ENCODE measurements around the gene FGF9.

The FGF9 gene

DNA sequence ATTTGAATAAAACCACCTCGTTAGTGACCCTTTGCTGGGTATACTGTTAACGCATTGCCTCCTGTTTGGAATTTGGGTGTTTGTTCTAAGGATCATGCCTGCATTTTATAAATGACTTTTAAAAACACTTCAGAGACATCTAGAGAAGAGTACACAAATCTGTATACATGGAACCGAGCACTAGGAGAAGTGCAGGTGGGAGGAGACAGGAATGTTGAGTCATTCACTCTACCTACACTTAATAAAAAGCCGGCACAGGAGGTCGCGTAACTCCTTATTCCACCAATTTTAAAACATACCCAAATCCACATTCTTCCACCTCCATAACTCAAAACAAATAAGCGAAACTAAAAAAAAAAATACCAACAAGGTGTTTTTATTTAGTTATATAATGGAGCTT lies 48.6 kb downstream of the FGF9 start:
- DNase-seq: no peak

DNA sequence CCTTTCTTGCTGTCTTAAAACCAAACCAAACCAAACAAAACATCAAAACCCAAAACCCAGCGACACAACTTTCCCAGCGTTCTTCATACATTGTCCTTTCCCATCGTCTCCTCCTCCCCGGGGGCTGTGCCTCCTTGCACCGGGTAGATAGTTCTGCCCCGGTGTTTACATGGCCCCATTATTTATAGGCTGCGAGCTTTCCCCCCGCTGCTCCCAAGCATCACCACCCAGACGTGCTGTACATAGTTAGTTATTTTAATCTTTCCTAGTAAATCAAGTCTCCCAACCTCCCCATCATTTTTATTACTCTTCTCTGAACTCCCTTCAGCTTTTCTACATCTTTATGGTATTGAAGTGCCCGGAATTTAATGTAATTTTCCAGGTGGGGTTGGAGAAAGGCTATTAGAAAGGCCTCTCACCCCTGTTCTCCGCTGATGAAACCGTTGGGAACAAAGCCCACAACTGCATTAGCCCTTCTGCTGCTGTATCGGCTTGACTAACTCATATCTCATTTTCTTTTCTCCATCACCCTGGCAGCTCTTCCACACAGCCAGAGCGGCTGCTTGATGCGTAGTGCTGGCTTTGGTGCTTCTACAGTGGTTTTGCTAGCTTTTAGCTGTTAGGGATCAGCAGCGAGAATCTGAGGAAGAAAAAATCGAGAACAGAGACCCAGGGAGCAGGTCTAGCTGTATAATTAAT lies 53.1 kb downstream of the FGF9 start:
- no peak for DNase-seq

DNA sequence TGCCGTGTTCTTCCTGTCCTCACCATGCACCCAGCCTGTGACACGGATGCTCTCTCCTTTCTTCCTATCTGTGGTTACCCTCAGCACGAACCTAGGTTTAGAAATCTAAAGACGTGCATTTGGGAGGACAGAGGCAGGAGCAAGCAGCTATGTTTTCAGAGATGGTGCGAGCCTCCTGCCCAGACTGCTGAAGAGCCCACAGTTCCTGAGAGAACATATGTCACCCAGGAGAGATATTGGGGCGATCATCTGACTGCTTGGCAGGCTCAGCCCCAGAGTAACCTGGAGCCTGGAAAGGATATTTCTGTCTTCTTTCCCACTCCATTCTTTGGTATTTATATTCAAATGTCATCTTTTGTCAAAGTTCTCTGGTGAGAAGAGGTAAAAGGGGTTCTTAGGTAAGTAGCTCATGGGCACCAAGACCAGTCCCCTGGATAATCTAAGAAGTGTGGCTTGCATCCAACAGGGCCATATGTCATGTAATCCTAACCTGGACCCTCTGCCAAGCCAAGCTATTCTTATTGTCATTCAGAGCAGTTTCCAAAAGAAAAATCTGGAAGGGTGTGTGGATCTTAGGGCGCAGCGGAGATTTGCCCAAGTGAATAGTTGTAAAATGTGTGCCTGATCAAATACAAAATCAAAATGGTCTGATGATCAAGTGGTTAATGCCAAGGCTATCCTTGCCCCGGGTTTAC lies 59.5 kb downstream of the FGF9 start:
- DNase-seq: no peak

DNA sequence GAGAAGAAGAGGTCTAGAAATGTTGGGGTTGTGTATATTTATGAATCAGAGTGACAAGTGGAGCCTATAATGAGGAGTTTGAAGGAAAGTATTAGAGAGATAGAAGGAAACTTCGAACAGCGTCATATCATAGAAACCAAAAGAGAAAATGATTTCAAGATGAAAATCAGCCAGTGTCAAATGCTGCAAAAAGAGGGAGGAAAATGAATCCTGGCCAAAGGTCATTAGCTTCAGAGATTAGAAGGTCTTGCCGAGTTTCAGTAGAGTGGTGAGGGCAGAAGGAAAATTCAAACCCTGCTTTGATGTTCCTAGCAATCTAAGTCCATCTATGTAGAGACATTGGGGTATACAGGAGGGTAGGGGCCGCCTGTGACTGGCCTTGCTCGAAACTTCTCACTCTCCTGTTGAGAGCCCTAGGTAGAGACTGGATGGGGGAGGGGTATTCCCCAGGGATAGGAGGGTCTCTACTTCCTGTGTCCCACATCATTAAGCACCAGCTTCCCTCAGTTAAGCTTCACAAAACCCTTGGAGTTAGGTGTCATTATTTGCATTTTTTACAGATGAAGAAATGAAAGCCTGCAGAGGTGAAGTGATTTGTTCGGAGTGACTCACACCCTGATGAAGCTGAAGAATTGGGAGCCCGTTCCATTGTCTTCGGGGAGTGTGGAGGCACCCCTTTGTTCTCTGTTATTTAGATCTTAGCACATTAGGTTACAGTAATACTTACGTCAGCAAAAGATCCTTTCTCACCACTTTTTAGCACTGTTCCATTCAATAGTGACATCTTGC lies 62.8 kb downstream of the FGF9 start:
- DNase-seq: no peak

DNA sequence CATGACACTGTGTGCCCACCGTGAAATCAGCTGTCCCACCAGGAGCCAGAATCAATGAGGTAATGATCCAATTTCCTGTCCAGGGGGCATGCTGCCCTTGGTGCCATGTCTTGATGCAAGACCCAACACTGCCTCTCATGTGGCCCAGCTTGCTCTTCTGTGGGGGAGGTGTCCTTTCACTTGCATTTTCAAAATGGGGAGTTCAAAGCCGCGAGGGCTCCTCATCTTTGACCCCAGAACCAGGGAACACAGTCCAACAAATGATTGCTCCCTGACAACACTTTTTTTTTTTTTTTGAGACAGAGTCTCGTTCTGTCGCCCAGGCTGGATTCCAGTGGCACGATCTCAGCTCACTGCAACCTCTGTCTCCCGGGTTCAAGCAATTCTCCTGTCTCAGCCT lies 64.1 kb downstream of the FGF9 start:
- DNase-seq: no peak

DNA sequence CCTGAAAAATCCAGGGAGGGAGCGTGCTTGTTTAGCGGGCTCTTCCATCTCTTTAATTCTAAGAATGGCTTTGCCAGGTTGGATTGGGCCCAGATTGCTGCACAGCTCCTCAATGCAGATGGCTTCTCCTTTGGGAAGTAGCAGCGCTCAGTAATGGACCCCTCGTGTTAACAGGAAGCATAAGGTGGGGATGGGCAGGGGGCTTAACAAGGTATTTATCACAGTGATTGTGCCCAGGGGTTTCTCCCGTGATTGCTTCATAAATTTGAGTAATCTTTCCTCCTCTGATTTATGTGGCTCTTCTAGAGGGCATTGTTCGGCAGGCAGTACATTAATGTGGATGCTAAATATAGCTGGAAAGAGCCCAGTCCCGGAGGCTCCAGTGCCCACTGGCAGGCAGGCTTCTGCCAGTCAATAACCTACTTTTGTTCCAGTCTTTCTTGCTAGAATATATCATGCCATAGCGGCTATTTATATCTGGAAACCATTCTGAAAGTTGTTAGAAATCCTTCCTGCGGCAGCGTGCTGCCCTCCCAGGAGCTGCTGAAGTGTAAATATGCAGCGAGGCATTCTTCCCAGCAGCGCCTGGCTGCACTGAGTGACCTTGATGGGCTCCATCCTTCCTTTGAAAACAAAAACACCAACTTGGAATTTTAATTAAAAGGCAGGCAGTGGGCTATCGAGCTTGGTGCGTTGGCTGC lies 65.0 kb downstream of the FGF9 start:
- no peak for DNase-seq

DNA sequence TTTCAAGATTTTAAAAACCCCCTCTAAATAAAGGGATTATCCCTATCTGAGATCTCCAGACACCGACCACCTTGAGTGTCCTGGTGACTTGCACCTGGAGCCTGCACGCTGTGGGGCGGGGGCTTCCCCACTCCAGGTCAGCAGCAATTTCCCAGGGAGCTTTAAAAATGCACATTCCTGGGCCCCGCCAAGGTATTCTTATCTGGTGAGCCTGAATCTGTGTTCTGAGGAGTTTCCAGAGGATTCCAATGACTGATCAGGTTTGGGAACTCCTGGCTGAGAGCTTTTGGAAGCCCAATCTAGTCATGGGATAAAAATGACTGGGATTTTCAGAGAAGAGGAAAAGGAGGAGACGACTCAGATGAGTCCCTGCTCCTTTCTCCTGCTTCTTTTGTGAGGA lies 66.1 kb downstream of the FGF9 start:
- DNase-seq: no peak

DNA sequence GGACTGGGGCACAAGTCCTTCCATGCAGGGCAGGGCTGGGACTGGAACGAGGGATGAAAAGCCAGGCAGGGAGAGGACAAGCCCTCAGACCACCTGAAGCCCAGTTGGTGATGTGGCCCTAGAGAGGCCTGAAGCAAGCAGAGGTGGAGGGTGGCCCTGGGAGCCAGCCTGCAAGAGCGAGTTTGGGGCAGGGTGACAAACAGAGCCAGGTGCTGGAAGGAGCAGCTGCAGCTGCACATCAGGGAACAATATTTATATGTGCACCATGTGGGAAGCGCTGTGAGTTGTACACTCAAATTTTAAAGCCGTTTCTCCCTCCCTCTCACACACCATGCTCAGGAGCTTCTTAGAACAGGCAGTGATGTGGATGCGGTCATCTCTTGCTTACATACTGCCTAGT lies 67.8 kb downstream of the FGF9 start:
- DNase-seq: no peak

DNA sequence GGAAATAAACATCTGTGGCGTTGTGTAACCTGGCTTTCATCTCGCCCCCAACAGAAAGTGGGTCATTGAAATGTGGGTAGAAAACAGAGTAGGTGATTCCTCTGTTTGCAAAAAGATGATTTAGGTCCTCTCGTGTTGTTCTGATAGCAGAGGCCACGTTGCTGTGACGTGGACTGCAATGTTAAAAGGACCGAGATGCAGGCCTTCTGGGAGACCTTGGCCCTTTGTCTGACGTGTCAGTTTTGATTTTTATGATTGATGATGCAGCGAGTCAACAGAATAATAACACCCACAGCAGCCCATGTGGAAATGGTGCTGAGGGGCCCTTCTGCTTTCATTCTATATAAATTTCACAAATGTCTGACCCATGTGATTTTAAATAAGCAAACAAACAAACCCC lies 68.9 kb downstream of the FGF9 start:
- DNase-seq: no peak

DNA sequence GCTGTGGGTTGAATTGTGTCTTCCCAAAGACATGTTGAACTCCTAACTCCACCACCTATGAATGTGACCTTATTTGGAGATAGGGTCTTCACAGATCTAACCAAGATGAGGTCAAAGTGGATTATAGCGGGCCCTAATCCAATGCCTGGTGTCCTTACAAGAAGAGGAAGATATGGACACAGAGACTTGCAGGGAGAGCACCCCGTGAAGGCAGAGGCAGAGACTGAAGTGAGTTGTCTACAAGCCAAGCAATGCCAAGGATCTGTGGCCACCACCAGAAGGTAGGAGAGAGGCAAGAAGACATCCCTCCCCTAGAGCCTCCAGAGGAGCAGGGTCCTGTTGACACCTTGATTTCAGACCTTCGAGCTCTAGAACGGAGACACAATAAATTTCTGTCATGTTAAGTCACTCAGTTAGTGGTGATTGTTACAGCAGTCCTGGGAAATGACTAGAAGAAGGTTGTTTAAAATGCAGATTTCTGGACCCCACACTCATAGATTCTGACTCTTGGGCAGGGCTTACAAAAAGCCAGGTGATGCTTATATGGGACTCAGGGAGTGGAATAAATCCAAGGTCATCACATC lies 70.6 kb downstream of the FGF9 start:
- DNase-seq: no peak

DNA sequence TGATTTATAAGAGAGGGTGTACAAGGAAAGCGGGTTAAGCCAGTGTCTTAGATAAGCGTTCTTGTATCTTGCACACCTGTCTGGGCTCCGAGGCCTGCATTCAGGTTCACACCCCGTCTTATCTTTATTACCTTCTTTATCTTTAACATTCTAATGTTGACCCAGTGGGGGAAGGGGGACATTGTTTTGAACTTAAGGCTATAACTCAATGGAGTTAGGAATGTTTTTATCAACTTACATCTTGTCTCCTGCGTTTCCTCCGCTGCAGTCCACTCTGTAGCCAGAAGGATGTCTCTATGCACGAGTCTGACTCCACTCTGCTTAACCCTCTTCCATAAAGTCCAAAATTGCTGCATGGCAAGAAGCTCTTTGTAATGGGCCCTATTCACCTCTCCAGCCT lies 71.2 kb downstream of the FGF9 start:
- no peak for DNase-seq

DNA sequence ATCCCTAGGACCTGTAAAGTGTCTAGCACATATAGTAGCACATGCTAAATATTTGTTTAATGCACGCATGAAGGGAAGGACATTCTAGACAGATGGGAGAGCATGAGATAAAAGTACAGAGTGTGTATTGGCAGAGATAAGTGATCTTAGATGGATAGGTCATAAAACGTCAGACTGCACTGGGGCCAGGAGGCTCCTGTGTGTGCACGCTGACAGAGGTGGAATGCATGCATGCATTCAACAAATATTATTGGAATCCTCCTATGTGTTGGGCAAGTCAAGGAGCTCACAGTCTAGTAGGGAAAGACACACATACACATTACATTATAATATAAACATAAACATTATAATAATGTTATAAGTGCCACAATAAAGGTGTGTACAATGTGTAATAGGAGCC lies 73.3 kb downstream of the FGF9 start:
- DNase-seq: no peak

DNA sequence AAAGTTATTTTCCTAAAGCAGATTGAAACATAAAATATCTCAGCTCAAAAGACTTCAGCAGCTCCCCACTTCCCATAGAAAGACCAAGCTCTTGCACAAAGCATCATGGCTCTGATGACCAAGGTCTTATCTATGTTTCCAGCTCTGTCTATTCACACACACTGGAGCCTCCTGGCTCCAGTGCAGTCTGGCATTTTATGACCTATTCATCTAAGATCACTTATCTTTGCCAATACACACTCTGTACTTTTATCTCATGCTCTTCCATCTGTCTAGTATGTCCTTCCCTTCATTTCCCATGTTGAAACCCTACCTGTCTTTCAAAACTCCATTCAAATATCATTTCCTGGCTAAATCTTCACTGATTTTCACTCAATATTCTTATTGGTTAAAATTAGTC lies 74.4 kb downstream of the FGF9 start:
- DNase-seq: no peak

DNA sequence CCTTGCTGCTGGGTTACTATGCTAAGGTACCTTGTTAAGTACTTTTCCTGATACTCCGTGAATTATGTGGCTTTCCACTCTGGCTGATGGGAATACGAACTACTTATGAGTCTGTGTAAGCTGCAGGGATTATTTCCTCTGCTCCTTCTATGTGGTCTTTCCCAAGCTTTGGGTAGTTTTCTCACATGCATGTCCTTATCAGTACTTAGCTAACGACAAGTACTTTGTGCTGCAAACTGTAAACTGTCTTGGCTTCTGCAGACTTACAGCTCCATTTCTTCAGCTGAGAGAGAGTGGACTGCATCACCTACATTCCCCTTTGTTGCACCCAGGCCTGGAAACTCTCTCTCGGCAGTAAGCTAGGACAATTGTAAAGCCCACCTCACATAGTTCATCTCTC lies 76.6 kb downstream of the FGF9 start:
- no peak for DNase-seq

DNA sequence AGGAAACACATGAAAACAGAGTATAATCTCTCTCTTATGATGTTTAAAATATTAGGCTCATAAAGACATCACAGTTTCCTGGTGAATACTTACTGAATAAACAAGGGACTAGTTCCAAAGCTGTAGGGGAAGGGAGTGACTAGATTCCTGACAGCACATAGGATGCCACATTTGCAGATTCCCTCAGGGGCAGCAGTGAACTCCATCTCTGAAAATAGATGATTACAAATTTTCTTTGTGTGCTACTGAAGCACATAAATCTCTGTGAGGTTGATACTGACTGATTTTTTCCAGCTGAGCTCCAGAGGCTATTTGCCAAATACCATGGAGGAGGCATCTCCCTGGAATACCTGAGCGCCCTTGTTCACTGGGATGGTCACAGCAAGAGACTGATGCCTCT lies 77.3 kb downstream of the FGF9 start:
- no peak for DNase-seq

DNA sequence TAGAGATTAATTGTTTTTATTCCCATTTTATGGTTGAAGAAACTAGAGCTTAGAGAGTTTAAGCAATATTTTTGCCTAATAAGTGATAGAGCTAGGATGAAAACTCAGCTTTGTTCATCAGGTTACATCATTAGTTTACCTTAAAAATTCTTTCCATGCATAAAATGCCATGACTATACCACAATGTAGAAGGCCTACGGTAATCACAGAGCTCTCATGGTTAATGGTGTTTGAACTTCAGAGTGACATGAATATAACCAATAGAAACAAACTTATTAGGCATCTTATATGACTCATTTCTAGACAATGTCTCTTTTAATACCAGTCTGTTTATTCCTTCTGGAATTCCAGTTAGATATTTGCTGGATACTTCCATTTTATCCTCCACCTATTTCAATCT lies 78.5 kb downstream of the FGF9 start:
- DNase-seq: no peak

DNA sequence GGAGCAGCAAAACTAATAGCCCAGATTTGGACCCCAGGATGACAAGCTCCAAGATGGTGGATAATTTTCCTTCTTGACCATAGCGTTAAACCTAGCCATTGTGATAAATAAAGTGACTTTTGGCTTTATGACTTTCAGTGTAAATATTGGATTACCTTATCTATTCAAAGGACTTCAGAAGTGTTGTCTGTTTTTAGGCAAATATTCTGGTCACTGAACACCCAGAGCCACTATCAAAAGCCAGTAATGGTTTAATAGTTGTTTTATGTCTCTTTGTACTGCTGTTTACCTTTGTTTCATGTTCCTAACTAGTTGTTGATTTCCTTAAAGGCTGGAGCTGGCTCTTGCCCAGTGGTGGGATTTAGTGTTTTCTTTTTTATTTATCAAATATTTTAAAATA lies 81.6 kb downstream of the FGF9 start:
- no peak for DNase-seq

DNA sequence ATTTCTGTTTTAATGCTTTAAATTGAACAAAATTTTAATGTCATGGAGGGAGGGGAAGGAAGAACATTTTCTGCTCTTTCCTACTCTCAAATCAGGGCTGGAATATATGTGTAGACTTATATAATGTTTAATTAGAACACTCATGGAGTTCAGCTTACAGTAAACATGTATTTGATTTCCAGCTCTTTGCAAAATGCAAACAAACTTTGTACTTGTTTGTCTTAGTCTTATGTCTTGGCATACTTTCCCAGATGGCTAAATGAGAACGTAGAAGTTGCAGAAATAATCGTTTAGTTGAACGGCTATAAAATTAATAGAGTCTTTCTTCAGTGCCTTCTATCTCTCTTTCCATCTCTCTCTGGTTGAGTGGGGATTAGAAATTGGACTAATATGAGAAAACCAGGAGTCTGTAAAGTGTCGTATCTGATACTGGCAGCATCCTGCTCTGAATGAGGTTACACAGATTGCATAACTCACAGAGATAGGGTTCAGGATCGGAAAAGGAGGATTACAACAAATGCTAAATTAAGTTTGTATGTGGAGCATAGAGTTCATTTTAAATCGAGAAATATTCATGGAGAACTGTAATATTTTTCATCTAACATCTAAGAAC lies 82.3 kb downstream of the FGF9 start:
- DNase-seq: no peak

All from NCI-H1105 (cell line).